Ovary (tissue), 3 donors: Measurements from ENCODE around the gene PLA2G2E.

Source experiments
- CTCF ChIP-seq, 3 donors: fragments of 450-650 bp in 2 of 3; fragments of 200-600 bp in 1 of 3; IDR thresholded peaks; one replicate each; pipeline versions ENCODE4 v1.5.1 to v1.8.0; 2016 to 2022; ENCODE audit warnings: antibody characterized with exemption in 3 of 3, mild to moderate bottlenecking in 1 of 3
- EP300 ChIP-seq: sonication (generic); formaldehyde crosslinking; IDR thresholded peaks from one replicate; pipeline ENCODE4 v1.6.1; 2017; ENCODE audit warnings: antibody characterized with exemption
- POLR2A ChIP-seq: fragments of 450-650 bp; IDR thresholded peaks from one replicate; pipeline ENCODE4 v1.6.1; 2017; ENCODE audit warnings: antibody characterized with exemption, mild to moderate bottlenecking, moderate library complexity
- donor health status: DM: no; HTN: no; CAD: no.

DNA sequence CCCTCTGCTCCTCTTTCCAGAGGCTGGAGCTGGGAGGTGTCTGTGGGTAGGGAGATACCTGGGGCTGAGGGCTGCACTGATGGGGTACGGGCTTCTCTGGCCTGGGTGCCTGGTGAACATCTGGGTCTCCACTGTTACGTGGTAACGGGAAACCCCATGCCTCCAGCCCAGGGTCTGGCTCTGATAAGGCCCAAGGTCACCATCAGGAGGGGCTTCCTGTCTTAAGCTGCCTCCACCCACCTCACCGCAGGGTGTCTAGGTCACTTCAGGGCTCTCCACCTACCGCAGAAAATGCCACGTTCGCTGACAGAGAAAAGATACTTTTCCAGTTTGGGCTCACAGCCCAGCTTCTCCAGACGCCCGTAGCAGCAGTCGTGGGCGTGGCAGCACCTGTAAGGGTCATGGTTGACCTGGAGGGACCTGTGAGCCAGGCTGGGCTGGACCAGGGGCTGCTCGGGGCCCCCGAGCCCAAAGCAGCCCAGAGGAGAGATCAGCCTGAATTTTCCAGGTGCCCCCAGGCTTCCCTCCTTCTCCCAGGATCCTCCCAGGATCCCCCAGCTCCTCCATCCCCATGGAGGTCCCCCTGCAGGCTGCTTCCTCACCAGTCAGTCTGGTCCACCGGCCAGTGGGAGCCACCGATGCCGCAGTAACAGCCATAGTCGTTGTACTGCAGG is 1.3 kb downstream of the PLA2G2E start:
- TF ChIP-seq POLR2A (no peak), CTCF (IDR thresholded peaks at IDR 0.05) (no peak), EP300 (no peak)
